Measurements from ENCODE around the gene TGFBR3. TPM values are rescaled to one million over a fixed set of nuclear protein-coding genes. Genes with fewer than 3 reads are reported as not detected.

The TGFBR3 gene
- total and polyA plus RNA-seq, 2 of the 8 experiments (the other 6 are each of a cell fraction or from before 2014, with no cell fraction given), result 2.0 to 6.1 TPM

GRCh38 chr1:91725618-91725988, 160.3 kb downstream of the TGFBR3 start (continued):
- no peak for TF ChIP-seq CHD7 (IDR thresholded peaks at IDR 0.05; ENCODE audit: insufficient replicate concordance, low read length)
- TF ChIP-seq TBP (IDR thresholded peaks at IDR 0.05; ENCODE audit: low read depth, low read length), result no peak
- no peak for TF ChIP-seq SIX5 (IDR thresholded peaks at IDR 0.05; ENCODE audit: low read depth, low read length)
- TF ChIP-seq ASH2L (IDR thresholded peaks at IDR 0.05; ENCODE audit: low read length), result no peak
- TF ChIP-seq SP2 (IDR thresholded peaks at IDR 0.05; ENCODE audit: low read length), result no peak
- TF ChIP-seq RAD21 (IDR thresholded peaks at IDR 0.05 in 1 of 2, conservative IDR thresholded peaks at IDR 0.05 in 1 of 2; ENCODE audit: low read depth in 2 of 2, low read length in 2 of 2), result no peak
- TF ChIP-seq SP1 (IDR thresholded peaks at IDR 0.05; ENCODE audit: low read depth, low read length), result no peak
- TF ChIP-seq EP300 (IDR thresholded peaks at IDR 0.05; ENCODE audit: borderline replicate concordance in 1 of 2, low read depth in 2 of 2, low read length in 2 of 2), result no peak
- TF ChIP-seq E2F6 (IDR thresholded peaks at IDR 0.05), result no peak
- no peak for TF ChIP-seq BACH1 (IDR thresholded peaks at IDR 0.05; ENCODE audit: low read length)
- no peak for TF ChIP-seq NANOG (IDR thresholded peaks at IDR 0.05; ENCODE audit: insufficient read depth, low read depth, low read length, poor library complexity, severe bottlenecking)
- TF ChIP-seq EGR1 (IDR thresholded peaks at IDR 0.05; ENCODE audit: borderline replicate concordance, low read depth, low read length), result no peak

All from H1 (cell line).